ENCODE measurements around the gene TMEM255B. TPM values are rescaled to one million over a fixed set of nuclear protein-coding genes. Genes with fewer than 3 reads are reported as not detected.
"Not testable (repeated sequence)": the region's sequence is repeated elsewhere in the genome, so short reads cannot be mapped to it uniquely, and the experiment has no call there.

TMEM255B gene
- total RNA-seq, 1 donor from 2014 or later = 1.7 TPM

DNA sequence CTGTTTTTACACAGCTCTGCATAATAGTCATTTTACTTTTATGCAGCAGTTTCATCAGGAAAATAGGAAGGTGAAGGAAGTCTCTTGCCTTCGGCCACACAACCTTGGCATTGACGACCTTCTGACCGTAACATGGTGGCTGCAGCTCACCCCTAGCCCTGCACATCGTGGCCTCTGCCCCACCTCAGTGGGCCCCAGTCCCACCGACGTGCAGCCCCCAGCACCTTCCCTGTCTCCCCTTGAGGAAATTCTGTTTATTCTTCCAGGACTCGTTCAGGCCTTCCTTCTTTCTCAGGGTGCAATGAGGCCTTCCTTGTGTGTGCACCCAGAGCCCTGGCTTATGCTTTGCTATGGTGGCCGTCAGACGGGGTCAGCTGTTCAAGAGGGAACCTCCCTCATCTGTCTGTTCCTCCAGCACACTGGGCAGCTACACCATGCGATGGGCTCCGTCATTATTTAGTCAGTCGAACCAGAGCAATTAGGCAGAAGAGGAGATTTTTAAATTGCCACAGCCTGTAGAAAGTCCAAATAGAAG, 33.3 kb downstream of the TMEM255B start:
- Mint-ChIP-seq H3K9me3 (no peaks in the 10 kb centered on the region), H3K4me3 (no peak overlapping the region), H3K4me1 (no peaks in the 10 kb centered on the region), H3K27ac (no peak overlapping the region), H3K27me3 (ENCODE audit: low read depth) (peaks cover 20% of the 10 kb centered on the region), H3K36me3 (no peaks in the 10 kb centered on the region)
- TF ChIP-seq, protein P1, sequence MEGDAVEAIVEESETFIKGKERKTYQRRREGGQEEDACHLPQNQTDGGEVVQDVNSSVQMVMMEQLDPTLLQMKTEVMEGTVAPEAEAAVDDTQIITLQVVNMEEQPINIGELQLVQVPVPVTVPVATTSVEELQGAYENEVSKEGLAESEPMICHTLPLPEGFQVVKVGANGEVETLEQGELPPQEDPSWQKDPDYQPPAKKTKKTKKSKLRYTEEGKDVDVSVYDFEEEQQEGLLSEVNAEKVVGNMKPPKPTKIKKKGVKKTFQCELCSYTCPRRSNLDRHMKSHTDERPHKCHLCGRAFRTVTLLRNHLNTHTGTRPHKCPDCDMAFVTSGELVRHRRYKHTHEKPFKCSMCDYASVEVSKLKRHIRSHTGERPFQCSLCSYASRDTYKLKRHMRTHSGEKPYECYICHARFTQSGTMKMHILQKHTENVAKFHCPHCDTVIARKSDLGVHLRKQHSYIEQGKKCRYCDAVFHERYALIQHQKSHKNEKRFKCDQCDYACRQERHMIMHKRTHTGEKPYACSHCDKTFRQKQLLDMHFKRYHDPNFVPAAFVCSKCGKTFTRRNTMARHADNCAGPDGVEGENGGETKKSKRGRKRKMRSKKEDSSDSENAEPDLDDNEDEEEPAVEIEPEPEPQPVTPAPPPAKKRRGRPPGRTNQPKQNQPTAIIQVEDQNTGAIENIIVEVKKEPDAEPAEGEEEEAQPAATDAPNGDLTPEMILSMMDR (IDR thresholded peaks at IDR 0.05; ENCODE audit: unreplicated experiment) = no peak
- DNase-seq (ENCODE audit: low spot score in 2 of 2, unreplicated experiment in 2 of 2) = no peak

DNA sequence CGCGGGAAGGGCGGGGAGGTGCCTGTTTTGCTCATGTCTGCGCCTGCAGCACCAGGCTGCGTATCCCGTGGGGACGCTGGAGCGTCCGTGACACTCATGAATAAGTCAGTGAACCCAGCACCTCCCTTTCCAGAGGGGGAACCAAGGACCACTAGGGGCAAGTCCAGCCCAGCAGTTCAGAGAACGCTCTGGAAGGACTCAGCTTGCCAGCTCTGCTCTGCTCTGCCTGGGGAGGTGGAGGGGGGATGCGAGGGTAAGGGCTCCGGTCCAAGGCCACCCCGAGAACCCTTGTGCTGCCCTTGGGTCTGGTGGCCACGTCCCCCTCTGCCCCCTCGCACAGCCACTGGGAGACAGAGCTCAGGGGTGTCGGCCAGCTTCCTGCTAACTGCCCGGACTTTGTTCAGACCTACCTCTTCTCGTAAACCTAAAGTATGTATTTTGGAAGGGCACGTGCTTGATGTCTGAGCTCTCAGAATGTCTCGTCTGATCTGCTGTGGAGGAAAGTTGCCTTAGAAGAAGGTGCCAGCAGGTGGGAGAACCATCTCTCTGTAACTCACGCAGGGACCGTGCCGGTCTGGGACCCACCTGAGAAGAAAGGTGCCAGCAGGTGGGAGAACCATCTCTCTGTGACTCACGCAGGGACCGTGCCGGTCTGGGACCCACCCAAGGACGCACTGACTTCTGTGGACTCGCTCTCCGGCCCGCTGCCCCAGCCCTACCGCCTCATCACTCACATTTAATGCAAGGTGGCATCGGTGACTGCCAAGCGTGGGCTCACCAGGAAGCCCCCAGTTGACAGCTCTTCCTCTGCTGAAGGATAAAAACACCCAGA, 34.1 kb downstream of the TMEM255B start:
- no peak overlapping the region for H3K27ac Mint-ChIP-seq
- H3K36me3 Mint-ChIP-seq = no peaks in the 10 kb centered on the region
- no peak overlapping the region for H3K4me3 Mint-ChIP-seq
- no peak for DNase-seq (ENCODE audit: low spot score in 2 of 2, unreplicated experiment in 2 of 2)
- TF ChIP-seq, protein P1 (IDR thresholded peaks at IDR 0.05; ENCODE audit: unreplicated experiment) = no peak
- H3K9me3 Mint-ChIP-seq = no peaks in the 10 kb centered on the region
- peaks cover 20% of the 10 kb centered on the region for H3K27me3 Mint-ChIP-seq (ENCODE audit: low read depth)
- H3K4me1 Mint-ChIP-seq = no peaks in the 10 kb centered on the region

DNA sequence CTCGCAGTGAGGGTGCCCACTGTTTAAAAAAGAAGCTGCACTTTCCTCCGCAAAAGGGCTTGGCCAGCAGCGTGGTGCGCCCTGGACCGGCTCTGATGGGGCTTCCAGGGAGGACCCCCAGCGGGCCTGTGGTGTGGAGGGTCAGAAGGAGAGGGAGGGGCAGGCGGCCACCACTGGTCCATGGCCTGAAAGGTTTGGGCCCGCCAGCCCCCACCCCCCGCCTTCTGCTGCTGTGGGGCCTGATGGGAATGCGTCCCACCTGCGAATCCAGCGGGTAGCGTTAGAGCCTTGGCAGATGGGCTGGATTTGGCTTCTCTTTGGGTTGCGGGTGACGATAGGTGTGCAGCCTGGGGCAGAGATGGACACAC, 34.7 kb downstream of the TMEM255B start:
- Mint-ChIP-seq H3K9me3 (no peaks in the 10 kb centered on the region), H3K4me3 (no peak overlapping the region), H3K36me3 (no peaks in the 10 kb centered on the region), H3K27ac (no peak overlapping the region), H3K27me3 (ENCODE audit: low read depth) (peaks cover 20% of the 10 kb centered on the region), H3K4me1 (no peaks in the 10 kb centered on the region)
- TF ChIP-seq, protein P1 (IDR thresholded peaks at IDR 0.05; ENCODE audit: unreplicated experiment) = no peak
- DNase-seq (ENCODE audit: low spot score in 2 of 2, unreplicated experiment in 2 of 2) = no peak

DNA sequence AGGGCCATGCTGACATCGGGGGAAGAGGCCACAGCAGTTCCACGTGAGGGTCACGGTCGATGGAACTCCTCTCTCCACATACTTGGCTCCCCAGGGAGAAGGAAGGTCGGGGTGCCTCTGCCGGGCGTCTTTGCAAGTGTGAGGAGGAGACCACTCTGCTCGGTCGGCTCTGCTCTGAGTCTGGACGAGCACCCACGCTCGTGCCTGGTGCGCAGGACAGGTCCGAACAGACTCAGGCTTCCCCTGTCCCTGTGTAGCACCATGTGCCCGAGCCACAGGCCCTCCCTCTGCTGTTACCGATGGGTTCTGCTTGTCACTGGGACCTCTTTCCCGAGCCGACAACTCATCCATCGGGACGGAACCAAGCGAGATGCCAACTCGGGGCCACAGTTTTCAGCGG, 35.1 kb downstream of the TMEM255B start:
- TF ChIP-seq, protein P1 (IDR thresholded peaks at IDR 0.05; ENCODE audit: unreplicated experiment) = no peak
- Mint-ChIP-seq H3K9me3 (no peaks in the 10 kb centered on the region), H3K4me3 (no peak overlapping the region), H3K27me3 (ENCODE audit: low read depth) (peaks cover 19% of the 10 kb centered on the region), H3K4me1 (no peaks in the 10 kb centered on the region), H3K36me3 (no peaks in the 10 kb centered on the region), H3K27ac (no peak overlapping the region)
- no peak for DNase-seq (ENCODE audit: low spot score in 2 of 2, unreplicated experiment in 2 of 2)

DNA sequence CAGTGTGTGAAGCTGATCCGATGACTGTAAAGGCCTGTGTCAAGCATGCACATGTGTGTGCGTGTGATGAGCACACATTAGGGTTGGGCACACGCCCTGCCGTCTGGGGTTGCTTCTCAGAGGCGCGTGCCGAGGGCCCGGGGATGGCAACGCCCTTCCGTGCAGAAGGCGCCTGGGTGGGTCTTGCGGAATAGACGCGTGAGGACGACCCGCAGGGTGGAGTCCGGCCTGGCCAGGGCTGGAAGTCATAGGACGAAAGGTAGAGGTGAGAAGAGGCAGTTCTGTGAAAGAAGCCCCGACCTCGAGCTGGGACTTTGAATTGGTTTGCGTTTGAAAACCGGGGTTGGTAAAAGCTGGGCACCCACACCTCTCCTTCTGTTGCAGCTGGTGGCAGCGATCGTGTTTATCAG, 35.7 kb downstream of the TMEM255B start:
- H3K4me1 Mint-ChIP-seq = no peaks in the 10 kb centered on the region

DNA sequence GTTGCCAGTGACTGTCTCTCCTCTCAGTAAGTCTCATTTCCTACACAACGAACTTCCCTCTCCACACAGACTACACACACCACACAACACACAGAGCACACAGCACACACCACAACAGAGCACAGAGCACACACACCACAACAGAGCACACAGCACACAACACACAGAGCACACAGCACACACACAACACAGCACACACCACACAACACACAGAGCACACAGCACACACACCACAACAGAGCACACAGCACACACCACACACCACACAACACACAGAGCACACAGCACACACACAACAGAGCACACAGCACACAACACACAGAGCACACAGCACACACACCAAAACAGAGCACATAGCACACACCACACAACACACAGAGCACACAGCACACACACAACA, 36.3 kb downstream of the TMEM255B start:
- H3K4me3 Mint-ChIP-seq; H3K36me3 Mint-ChIP-seq; DNase-seq (ENCODE audit: low spot score in 2 of 2, unreplicated experiment in 2 of 2); H3K4me1 Mint-ChIP-seq; H3K9me3 Mint-ChIP-seq; H3K27ac Mint-ChIP-seq: not testable (repeated sequence)
- H3K27me3 Mint-ChIP-seq (ENCODE audit: low read depth) = peaks cover 15% of the 10 kb centered on the region

More for the DNA sequence above, 35.7 kb downstream of the TMEM255B start:
- H3K36me3 Mint-ChIP-seq = no peaks in the 10 kb centered on the region
- H3K27ac Mint-ChIP-seq = no peak overlapping the region
- TF ChIP-seq, protein P1 (IDR thresholded peaks at IDR 0.05; ENCODE audit: unreplicated experiment) = no peak
- H3K4me3 Mint-ChIP-seq = no peak overlapping the region
- no peak for DNase-seq (ENCODE audit: low spot score in 2 of 2, unreplicated experiment in 2 of 2)
- peaks cover 15% of the 10 kb centered on the region for H3K27me3 Mint-ChIP-seq (ENCODE audit: low read depth)
- H3K9me3 Mint-ChIP-seq = no peaks in the 10 kb centered on the region

Data from mesothelial cell of epicardium (in vitro differentiated cells).